ENCODE measurements around the gene SETDB1. TPM values are rescaled to one million over a fixed set of nuclear protein-coding genes. Genes with fewer than 3 reads are reported as not detected.
A peak's percentile ranks its signal among the peaks of the same experiment; 100 is the strongest.

SETDB1 gene
- total RNA-seq, 4 donors from 2014 or later = 24.9 to 30.2 (median 27.7) TPM

- intact Hi-C loops (cut with DNase I) = loop anchor here (10.0 kb wide), 1 partner anchor 308 kb away; the partner anchor contains the start of gene GOLPH3L
- TF ChIP-seq POLR2A (IDR thresholded peaks at IDR 0.05; ENCODE audit: low read depth) (no peak), EP300 (IDR thresholded peaks at IDR 0.05) (no peak), POLR2AphosphoS5 (IDR thresholded peaks at IDR 0.05) (no peak)
- TF ChIP-seq, protein P1, sequence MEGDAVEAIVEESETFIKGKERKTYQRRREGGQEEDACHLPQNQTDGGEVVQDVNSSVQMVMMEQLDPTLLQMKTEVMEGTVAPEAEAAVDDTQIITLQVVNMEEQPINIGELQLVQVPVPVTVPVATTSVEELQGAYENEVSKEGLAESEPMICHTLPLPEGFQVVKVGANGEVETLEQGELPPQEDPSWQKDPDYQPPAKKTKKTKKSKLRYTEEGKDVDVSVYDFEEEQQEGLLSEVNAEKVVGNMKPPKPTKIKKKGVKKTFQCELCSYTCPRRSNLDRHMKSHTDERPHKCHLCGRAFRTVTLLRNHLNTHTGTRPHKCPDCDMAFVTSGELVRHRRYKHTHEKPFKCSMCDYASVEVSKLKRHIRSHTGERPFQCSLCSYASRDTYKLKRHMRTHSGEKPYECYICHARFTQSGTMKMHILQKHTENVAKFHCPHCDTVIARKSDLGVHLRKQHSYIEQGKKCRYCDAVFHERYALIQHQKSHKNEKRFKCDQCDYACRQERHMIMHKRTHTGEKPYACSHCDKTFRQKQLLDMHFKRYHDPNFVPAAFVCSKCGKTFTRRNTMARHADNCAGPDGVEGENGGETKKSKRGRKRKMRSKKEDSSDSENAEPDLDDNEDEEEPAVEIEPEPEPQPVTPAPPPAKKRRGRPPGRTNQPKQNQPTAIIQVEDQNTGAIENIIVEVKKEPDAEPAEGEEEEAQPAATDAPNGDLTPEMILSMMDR (IDR thresholded peaks at IDR 0.05) = no peak
- Histone ChIP-seq H3K36me3 (peaks cover 15 to 46% (median 37%) of the 10 kb centered on the region in 4 donors), H3K27ac (replicated peaks in 1 of 4) (peak overlapping the region in 3 of 4 donors; percentile 8 to 39 (median 26)), H3K4me3 (peak overlapping the region; percentile 62 to 75 (median 64)), H3K27me3 (no peaks in the 10 kb centered on the region), H3K9me3 (no peaks in the 10 kb centered on the region), H3K4me1 (peaks cover 51 to 65% (median 59%) of the 10 kb centered on the region in 4 donors)
- DNase-seq (ENCODE audit: extremely low spot score) = no peak
These were observed 77.0 kb downstream of the SETDB1 start for GRCh38 chr1:151003180-151003579.

- Histone ChIP-seq H3K27me3 (no peaks in the 10 kb centered on the region), H3K4me1 (peaks cover 64 to 88% (median 80%) of the 10 kb centered on the region in 4 donors), H3K9me3 (no peaks in the 10 kb centered on the region), H3K4me3 (peak overlapping the region; percentile 62 to 75 (median 64)), H3K36me3 (peaks cover 0 to 20% (median 16%) of the 10 kb centered on the region in 4 donors), H3K27ac (replicated peaks in 1 of 4) (peak overlapping the region; percentile 81 to 91 (median 87))
- no peak for DNase-seq (ENCODE audit: extremely low spot score)
- WGBS = 5% methylated on average over 4 of the region's 4 CpGs
- intact Hi-C loops (cut with DNase I) = loop anchor here (10.0 kb wide), 1 partner anchor 311 kb away; the partner anchor contains the start of gene GOLPH3L
- TF ChIP-seq POLR2AphosphoS5 (IDR thresholded peaks at IDR 0.05) (no peak), EP300 (IDR thresholded peaks at IDR 0.05) (no peak), POLR2A (IDR thresholded peaks at IDR 0.05; ENCODE audit: low read depth) (no peak)
- TF ChIP-seq, protein P1 (IDR thresholded peaks at IDR 0.05) = no peak
These were observed 79.7 kb downstream of the SETDB1 start for GRCh38 chr1:151005729-151006319.

DNA sequence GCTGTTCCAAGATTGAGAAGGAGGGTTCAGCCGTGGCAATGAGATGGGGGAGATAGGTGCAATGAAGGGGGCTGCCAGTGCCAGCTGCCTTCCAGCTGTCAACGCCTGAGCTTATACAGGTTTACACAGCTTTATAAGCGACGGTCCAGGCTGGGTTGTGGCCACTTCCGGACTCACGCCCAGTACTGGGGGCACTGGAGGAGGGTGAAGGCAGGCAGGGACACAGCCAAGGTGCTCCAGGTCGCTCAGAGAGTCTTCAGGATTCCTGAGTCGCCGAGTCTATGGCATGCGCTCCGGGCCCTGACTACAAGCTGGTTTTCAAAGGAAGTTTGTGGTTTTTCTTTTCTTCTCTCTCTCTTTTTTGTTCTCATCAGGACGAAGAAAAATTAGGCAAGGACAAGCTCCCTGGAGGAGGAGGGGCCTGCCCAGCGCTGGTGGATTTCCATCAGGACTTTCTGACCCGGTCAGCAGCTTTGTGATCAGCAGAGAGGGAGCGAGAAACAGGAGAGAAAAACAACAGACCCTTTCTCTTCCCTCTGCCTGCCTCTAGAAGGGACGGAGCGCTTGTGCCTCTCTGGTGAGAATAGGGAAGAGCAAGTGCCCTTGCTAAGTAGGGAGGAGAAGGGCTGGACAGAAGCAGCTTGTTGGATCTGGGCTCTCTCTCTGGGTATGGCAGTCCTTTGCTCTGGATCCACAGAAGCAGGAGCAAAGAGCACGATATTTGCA lies 80.3 kb downstream of the SETDB1 start, which contains the start of gene MINDY1:
MINDY1 (minus strand) TSS at position 576 of the 726 bp plus-strand sequence. CDS start 4,285 bp downstream, outside the sequence.
- no peak for DNase-seq (ENCODE audit: extremely low spot score)
- TF ChIP-seq, protein P1 (IDR thresholded peaks at IDR 0.05) = peak in 2 of 3 experiments; percentile 50 to 68
- TF ChIP-seq POLR2AphosphoS5 (IDR thresholded peaks at IDR 0.05) = peak; percentile 83 to 93
- no peak for TF ChIP-seq EP300 (IDR thresholded peaks at IDR 0.05)
- Histone ChIP-seq H3K9me3 (no peaks in the 10 kb centered on the region), H3K27ac (replicated peaks in 1 of 4) (peak within 1 kb of the TSS; percentile 81 to 91 (median 87)), H3K4me3 (peak within 1 kb of the TSS; percentile 62 to 80 (median 70)), H3K4me1 (peaks cover 64 to 93% (median 83%) of the 10 kb centered on the region in 4 donors), H3K36me3 (peaks cover 0 to 14% (median 11%) of the 10 kb centered on the region in 4 donors), H3K27me3 (no peaks in the 10 kb centered on the region)
- WGBS = under 1% methylated on average over 18 of the region's 18 CpGs
- intact Hi-C loops (cut with DNase I) = loop anchor here (10.0 kb wide), 1 partner anchor 312 kb away; the partner anchor contains the start of gene GOLPH3L

DNA sequence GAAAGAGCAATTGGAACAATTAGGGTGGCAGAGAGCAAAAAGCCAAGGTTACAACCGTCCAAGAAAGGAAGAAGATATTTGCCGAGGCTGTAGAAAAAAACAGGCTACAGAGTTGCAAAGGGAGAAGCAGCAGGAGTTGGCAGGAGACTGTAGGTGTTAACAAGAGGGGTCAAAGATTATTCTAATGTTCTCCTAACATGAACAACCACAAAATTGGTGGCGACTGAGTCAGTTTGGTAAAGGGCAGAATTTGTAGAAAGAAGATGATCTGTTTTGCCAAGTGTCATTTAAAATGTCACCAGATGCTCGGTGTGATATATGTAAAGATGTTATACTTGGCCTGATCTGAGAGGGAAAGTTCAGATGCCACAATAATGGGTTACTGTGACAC lies 81.7 kb downstream of the SETDB1 start:
- H3K4me1 ChIP-seq = peaks cover 54 to 84% (median 81%) of the 10 kb centered on the region in 4 donors
- peak overlapping the region; percentile 66 to 80 (median 70) for H3K4me3 ChIP-seq
- no peaks in the 10 kb centered on the region for H3K9me3 ChIP-seq
- peaks cover 0 to 3% (median under 1%) of the 10 kb centered on the region in 4 donors for H3K36me3 ChIP-seq
- 7% methylated on average over 4 of the region's 4 CpGs for WGBS
- DNase-seq (ENCODE audit: extremely low spot score) = no peak
- intact Hi-C loops (cut with DNase I) = loop anchor here (10.0 kb wide), 1 partner anchor 313 kb away; the partner anchor contains the start of gene GOLPH3L
- TF ChIP-seq EP300 (IDR thresholded peaks at IDR 0.05) (no peak), POLR2A (IDR thresholded peaks at IDR 0.05; ENCODE audit: low read depth) (no peak), POLR2AphosphoS5 (IDR thresholded peaks at IDR 0.05) (no peak)
- TF ChIP-seq, protein P1 (IDR thresholded peaks at IDR 0.05) = no peak
- peak overlapping the region; percentile 81 to 91 (median 87) for H3K27ac ChIP-seq (replicated peaks in 1 of 4)
- H3K27me3 ChIP-seq = no peaks in the 10 kb centered on the region

Data from esophagus muscularis mucosa (tissue), 4 donors.